Measurements from ENCODE around the gene ITPR3.

DNA sequence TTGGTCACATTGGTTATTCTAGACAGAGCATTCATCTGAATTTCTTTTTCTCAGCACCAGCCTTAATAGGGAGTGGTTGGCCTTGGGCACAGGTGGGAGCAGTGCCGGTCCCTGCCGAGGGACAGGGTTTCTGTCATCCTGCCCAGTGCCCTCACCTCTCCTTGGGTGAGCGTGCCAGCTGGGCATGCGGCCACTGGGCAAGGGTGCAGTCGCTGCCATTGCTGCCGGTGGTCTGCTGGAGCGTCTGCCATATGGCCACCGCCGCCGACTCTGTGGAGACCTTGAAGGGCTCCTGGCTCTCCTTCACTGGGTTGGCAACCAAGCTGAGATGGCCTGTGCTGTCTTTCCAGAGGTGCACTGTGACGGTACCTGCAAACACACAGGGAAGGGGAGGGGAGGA lies 106.8 kb downstream of the ITPR3 start:
- TF ChIP-seq, protein P1, sequence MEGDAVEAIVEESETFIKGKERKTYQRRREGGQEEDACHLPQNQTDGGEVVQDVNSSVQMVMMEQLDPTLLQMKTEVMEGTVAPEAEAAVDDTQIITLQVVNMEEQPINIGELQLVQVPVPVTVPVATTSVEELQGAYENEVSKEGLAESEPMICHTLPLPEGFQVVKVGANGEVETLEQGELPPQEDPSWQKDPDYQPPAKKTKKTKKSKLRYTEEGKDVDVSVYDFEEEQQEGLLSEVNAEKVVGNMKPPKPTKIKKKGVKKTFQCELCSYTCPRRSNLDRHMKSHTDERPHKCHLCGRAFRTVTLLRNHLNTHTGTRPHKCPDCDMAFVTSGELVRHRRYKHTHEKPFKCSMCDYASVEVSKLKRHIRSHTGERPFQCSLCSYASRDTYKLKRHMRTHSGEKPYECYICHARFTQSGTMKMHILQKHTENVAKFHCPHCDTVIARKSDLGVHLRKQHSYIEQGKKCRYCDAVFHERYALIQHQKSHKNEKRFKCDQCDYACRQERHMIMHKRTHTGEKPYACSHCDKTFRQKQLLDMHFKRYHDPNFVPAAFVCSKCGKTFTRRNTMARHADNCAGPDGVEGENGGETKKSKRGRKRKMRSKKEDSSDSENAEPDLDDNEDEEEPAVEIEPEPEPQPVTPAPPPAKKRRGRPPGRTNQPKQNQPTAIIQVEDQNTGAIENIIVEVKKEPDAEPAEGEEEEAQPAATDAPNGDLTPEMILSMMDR (IDR thresholded peaks at IDR 0.05): no peak
- no peak for TF ChIP-seq POLR2A (IDR thresholded peaks at IDR 0.05)
